Thyroid gland (tissue), 4 donors: Measurements from ENCODE around the gene TBC1D22B. TPM values are rescaled to one million over a fixed set of nuclear protein-coding genes. Genes with fewer than 3 reads are reported as not detected.
A peak's percentile ranks its signal among the peaks of the same experiment; 100 is the strongest.

Source experiments
- DNase-seq, 2 donors: peaks; one replicate each; pipeline ENCODE4 v3.0.0-alpha.2; 2019
- H3K27ac ChIP-seq, 3 donors: fragments of 200-600 bp; sonication (generic); 1 replicate in 2 of 3; 2 replicates in 1 of 3; pipeline ENCODE4 v1.5.1; 2016 to 2019; ENCODE audit warnings: mild to moderate bottlenecking in 1 of 3, moderate library complexity in 1 of 3
- H3K27me3 ChIP-seq: fragments of 200-600 bp; sonication (generic); one replicate; pipeline ENCODE4 v1.5.1; 2019
- H3K36me3 ChIP-seq, 2 donors: fragments of 200-600 bp; sonication (generic); one replicate each; pipeline ENCODE4 v1.5.1; 2016 to 2019
- H3K4me1 ChIP-seq, 2 donors: fragments of 200-600 bp; sonication (generic); one replicate each; pipeline ENCODE4 v1.5.1; 2017 to 2019
- H3K4me3 ChIP-seq, 3 donors: fragments of 200-600 bp; sonication (generic); replicated peaks in 1 of 3; 1 replicate in 2 of 3; 2 replicates in 1 of 3; pipeline ENCODE4 v1.5.1; 2016; ENCODE audit warnings: mild to moderate bottlenecking in 1 of 3
- H3K9me3 ChIP-seq: fragments of 200-600 bp; sonication (generic); one replicate; pipeline ENCODE4 v1.5.1; 2017
- CTCF ChIP-seq, 6 experiments: fragments of 200-600 bp in 3 of 6; fragments of 450-650 bp in 3 of 6; sonication (generic) in 3 of 6; IDR thresholded peaks; one replicate each; pipeline ENCODE4 v1.5.1; 2016 to 2019; ENCODE audit warnings: antibody characterized with exemption in 6 of 6, mild to moderate bottlenecking in 2 of 6, inconsistent platforms in 1 of 6, moderate library complexity in 1 of 6
- POLR2A ChIP-seq, 2 donors: fragments of 450-650 bp; IDR thresholded peaks; one replicate each; pipeline ENCODE4 v1.6.1; 2017; ENCODE audit warnings: antibody characterized with exemption in 2 of 2, mild to moderate bottlenecking in 2 of 2, moderate library complexity in 1 of 2
- WGBS, 2 donors: methylation state at CpG; one replicate each; pipeline ENCODE4 v1.1.5; 2017; 5-methylcytosine and 5-hydroxymethylcytosine counted together
- intact Hi-C: fragments of 100-400 bp; cut with DNase I; formaldehyde crosslinking; loops from one replicate; pipeline ENCODE4 v1.15.1; 2023
- total RNA-seq, 4 donors: library from RNA; depleted of rRNA; stranded (reverse); fragments of >200 nt; gene quantifications; one replicate each; pipeline ENCODE4 v1.2.3, GENCODE V29; 2016

Gene TBC1D22B
- total RNA-seq, 4 donors from 2014 or later: 11.5 to 15.7 (median 14.2) TPM

- DNase-seq: no peak
- H3K4me1 ChIP-seq: peaks cover 0 to 3% of the 10 kb centered on the region in 2 donors
- no peaks in the 10 kb centered on the region for H3K36me3 ChIP-seq
- no peaks in the 10 kb centered on the region for H3K27me3 ChIP-seq
- TF ChIP-seq CTCF (IDR thresholded peaks at IDR 0.05) (no peak), POLR2A (IDR thresholded peaks at IDR 0.05) (no peak)
- H3K9me3 ChIP-seq: no peaks in the 10 kb centered on the region
- WGBS, 2 donors: 83 to 86% methylated on average over 4 of the region's 4 CpGs
- H3K27ac ChIP-seq: no peak overlapping the region
- intact Hi-C loops: no loop called here
- H3K4me3 ChIP-seq: no peak overlapping the region
These were observed 6.3 kb upstream of the TBC1D22B start for GRCh38 chr6:37251211-37251780.

- Histone ChIP-seq H3K27me3 (no peaks in the 10 kb centered on the region), H3K36me3 (no peaks in the 10 kb centered on the region), H3K4me3 (no peak overlapping the region), H3K27ac (no peak overlapping the region), H3K4me1 (peaks cover 4 to 8% of the 10 kb centered on the region in 2 donors), H3K9me3 (no peaks in the 10 kb centered on the region)
- intact Hi-C loops: no loop called here
- DNase-seq: no peak
- no peak for TF ChIP-seq POLR2A (IDR thresholded peaks at IDR 0.05)
These were observed 4.0 kb upstream of the TBC1D22B start for GRCh38 chr6:37253486-37254007.

- Histone ChIP-seq H3K27ac (no peak overlapping the region), H3K4me3 (no peak overlapping the region), H3K36me3 (no peaks in the 10 kb centered on the region), H3K9me3 (no peaks in the 10 kb centered on the region), H3K4me1 (peaks cover 13 to 14% of the 10 kb centered on the region in 2 donors), H3K27me3 (no peaks in the 10 kb centered on the region)
- WGBS, 2 donors: 96 to 97% methylated on average over 5 of the region's 5 CpGs
- intact Hi-C loops: no loop called here
- TF ChIP-seq POLR2A (IDR thresholded peaks at IDR 0.05): no peak
- no peak for DNase-seq
These were observed 2.7 kb upstream of the TBC1D22B start for GRCh38 chr6:37254881-37255280.

- intact Hi-C loops: no loop called here
- H3K4me3 ChIP-seq: peak overlapping the region in 1 of 3 donors; percentile 58
- DNase-seq: no peak
- TF ChIP-seq CTCF (IDR thresholded peaks at IDR 0.05): no peak
- TF ChIP-seq POLR2A (IDR thresholded peaks at IDR 0.05): no peak
- H3K9me3 ChIP-seq: no peaks in the 10 kb centered on the region
- peak overlapping the region in 1 of 3 donors; percentile 86 for H3K27ac ChIP-seq
- no peaks in the 10 kb centered on the region for H3K36me3 ChIP-seq
- H3K4me1 ChIP-seq: peaks cover 13 to 14% of the 10 kb centered on the region in 2 donors
- no peaks in the 10 kb centered on the region for H3K27me3 ChIP-seq
- WGBS, 2 donors: 55 to 56% methylated on average over 12 of the region's 12 CpGs
These were observed 766 bp upstream of the TBC1D22B start for GRCh38 chr6:37256692-37257319.

- no peaks in the 10 kb centered on the region for H3K9me3 ChIP-seq
- DNase-seq: no peak
- intact Hi-C loops: no loop called here
- no peaks in the 10 kb centered on the region for H3K27me3 ChIP-seq
- WGBS, 2 donors: 1 to 2% methylated on average over 9 of the region's 9 CpGs
- no peak for TF ChIP-seq POLR2A (IDR thresholded peaks at IDR 0.05)
- TF ChIP-seq CTCF (IDR thresholded peaks at IDR 0.05): no peak
- H3K4me1 ChIP-seq: peaks cover 13 to 16% of the 10 kb centered on the region in 2 donors
- H3K4me3 ChIP-seq: peak overlapping the region in 1 of 3 donors; percentile 58
- peak overlapping the region in 1 of 3 donors; percentile 86 for H3K27ac ChIP-seq
- no peaks in the 10 kb centered on the region for H3K36me3 ChIP-seq
These were observed 295 bp upstream of the TBC1D22B start for GRCh38 chr6:37257320-37257633.

- WGBS, 2 donors: 15 to 16% methylated on average over 11 of the region's 11 CpGs
These were observed 983 bp downstream of the TBC1D22B start for GRCh38 chr6:37258405-37259105.

More at GRCh38 chr6:37258405-37259105, 983 bp downstream of the TBC1D22B start:
- Histone ChIP-seq H3K36me3 (no peaks in the 10 kb centered on the region), H3K4me3 (peak overlapping the region; percentile 58 to 92 (median 68)), H3K4me1 (peaks cover 13 to 17% of the 10 kb centered on the region in 2 donors), H3K27ac (peak overlapping the region in 2 of 3 donors; percentile 86 to 88), H3K27me3 (no peaks in the 10 kb centered on the region), H3K9me3 (no peaks in the 10 kb centered on the region)
- DNase-seq: no peak
- TF ChIP-seq POLR2A (IDR thresholded peaks at IDR 0.05) (no peak), CTCF (IDR thresholded peaks at IDR 0.05) (no peak)
- intact Hi-C loops: no loop called here
